A549 (cell line): Measurements from ENCODE around the gene FREY1.

Experiments
- EHMT2 ChIP-seq: fragments of 200-600 bp; sonication (generic); IDR thresholded peaks from 2 replicates; pipeline ENCODE4 v1.6.1; 2016; ENCODE audit warnings: antibody characterized with exemption, low read depth, mild to moderate bottlenecking, moderate library complexity
- EP300 ChIP-seq, 2 experiments: fragments of >200 bp; sonication (Bioruptor Twin); formaldehyde crosslinking; IDR thresholded peaks; 2 replicates in 1 of 2; 3 replicates in 1 of 2; pipeline ENCODE4 v1.6.1; 2016 to 2017
- JUN ChIP-seq, 2 experiments: fragments of >200 bp; sonication (Bioruptor Twin); formaldehyde crosslinking; IDR thresholded peaks; 2 replicates in 1 of 2; 3 replicates in 1 of 2; pipeline ENCODE4 v1.6.1; 2016 to 2017
- MAFK ChIP-seq: fragments of 450-650 bp; IDR thresholded peaks from 2 replicates; pipeline ENCODE4 v1.6.1; 2014; ENCODE audit not compliant: partially characterized antibody
- NPAS2 ChIP-seq: fragments of 250-450 bp; sonication (Bioruptor Pico); IDR thresholded peaks from 2 replicates; pipeline ENCODE4 v1.8.0; 2022; ENCODE audit warnings: mild to moderate bottlenecking, moderate library complexity, borderline replicate concordance
- POLR2A ChIP-seq: IDR thresholded peaks from 2 replicates; pipeline ENCODE4 v1.6.1; 2012; ENCODE audit warnings: mild to moderate bottlenecking, low read length
- SMC3 ChIP-seq: fragments of >200 bp; sonication (Bioruptor Twin); formaldehyde crosslinking; IDR thresholded peaks from 3 replicates; pipeline ENCODE4 v1.6.1; 2018; ENCODE audit warnings: inconsistent platforms
- TF ChIP-seq, protein P1 (sequence below): fragments of >200 bp; sonication (Bioruptor Twin); formaldehyde crosslinking; IDR thresholded peaks from 3 replicates; pipeline ENCODE4 v1.5.1; 2016
- TF ChIP-seq, protein P2 (sequence below): IDR thresholded peaks from 2 replicates; pipeline ENCODE4 v1.6.1; 2012
- TF ChIP-seq, protein P3 (sequence below): fragments of 200-600 bp; sonication (generic); IDR thresholded peaks from 2 replicates; pipeline ENCODE4 v1.6.1; 2016; ENCODE audit warnings: antibody characterized with exemption, mild to moderate bottlenecking, moderate library complexity
- TF ChIP-seq, protein P4 (sequence below): fragments of >200 bp; sonication (Bioruptor Twin); formaldehyde crosslinking; IDR thresholded peaks from 3 replicates; pipeline ENCODE4 v1.6.1; 2016

DNA sequence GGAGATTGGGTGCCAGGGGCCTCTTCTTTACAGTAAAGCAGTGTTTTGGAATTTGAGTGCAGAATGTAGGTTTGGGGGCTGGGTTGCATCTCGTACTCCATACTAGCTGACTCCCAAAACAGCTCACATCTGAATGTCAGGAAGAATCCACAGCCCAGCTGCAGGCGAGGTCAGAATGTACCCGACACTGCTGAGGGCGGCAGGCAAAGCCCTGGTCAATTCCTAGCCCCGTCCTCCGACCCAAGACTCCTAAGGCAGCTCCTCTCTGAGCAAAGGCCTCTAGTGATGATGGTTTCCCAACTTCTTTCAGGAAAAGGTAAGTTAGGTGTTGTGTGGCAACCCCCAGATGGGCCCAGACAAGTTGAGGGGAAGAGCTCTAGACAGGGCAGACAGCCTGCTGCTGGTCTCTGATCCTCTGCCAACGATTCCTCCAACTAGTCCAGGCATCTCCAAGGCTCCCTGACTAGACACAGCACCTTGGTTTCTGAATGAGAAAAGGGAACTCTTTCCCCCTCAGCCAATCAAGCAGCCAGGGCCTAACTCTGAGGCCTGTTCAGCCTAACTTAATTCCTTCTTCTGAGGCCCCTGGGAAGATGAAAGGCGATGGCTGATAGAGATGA, 24.0 kb upstream of the FREY1 start:
- TF ChIP-seq, protein P1, sequence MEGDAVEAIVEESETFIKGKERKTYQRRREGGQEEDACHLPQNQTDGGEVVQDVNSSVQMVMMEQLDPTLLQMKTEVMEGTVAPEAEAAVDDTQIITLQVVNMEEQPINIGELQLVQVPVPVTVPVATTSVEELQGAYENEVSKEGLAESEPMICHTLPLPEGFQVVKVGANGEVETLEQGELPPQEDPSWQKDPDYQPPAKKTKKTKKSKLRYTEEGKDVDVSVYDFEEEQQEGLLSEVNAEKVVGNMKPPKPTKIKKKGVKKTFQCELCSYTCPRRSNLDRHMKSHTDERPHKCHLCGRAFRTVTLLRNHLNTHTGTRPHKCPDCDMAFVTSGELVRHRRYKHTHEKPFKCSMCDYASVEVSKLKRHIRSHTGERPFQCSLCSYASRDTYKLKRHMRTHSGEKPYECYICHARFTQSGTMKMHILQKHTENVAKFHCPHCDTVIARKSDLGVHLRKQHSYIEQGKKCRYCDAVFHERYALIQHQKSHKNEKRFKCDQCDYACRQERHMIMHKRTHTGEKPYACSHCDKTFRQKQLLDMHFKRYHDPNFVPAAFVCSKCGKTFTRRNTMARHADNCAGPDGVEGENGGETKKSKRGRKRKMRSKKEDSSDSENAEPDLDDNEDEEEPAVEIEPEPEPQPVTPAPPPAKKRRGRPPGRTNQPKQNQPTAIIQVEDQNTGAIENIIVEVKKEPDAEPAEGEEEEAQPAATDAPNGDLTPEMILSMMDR: no peak
- TF ChIP-seq NPAS2 (CRISPR knock-in tag): no peak
- no peak for TF ChIP-seq JUN (IDR thresholded peaks at IDR 0.05)
- TF ChIP-seq, protein P2, sequence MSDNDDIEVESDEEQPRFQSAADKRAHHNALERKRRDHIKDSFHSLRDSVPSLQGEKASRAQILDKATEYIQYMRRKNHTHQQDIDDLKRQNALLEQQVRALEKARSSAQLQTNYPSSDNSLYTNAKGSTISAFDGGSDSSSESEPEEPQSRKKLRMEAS: no peak
- TF ChIP-seq EHMT2: no peak
- no peak for TF ChIP-seq MAFK
- TF ChIP-seq, protein P3, sequence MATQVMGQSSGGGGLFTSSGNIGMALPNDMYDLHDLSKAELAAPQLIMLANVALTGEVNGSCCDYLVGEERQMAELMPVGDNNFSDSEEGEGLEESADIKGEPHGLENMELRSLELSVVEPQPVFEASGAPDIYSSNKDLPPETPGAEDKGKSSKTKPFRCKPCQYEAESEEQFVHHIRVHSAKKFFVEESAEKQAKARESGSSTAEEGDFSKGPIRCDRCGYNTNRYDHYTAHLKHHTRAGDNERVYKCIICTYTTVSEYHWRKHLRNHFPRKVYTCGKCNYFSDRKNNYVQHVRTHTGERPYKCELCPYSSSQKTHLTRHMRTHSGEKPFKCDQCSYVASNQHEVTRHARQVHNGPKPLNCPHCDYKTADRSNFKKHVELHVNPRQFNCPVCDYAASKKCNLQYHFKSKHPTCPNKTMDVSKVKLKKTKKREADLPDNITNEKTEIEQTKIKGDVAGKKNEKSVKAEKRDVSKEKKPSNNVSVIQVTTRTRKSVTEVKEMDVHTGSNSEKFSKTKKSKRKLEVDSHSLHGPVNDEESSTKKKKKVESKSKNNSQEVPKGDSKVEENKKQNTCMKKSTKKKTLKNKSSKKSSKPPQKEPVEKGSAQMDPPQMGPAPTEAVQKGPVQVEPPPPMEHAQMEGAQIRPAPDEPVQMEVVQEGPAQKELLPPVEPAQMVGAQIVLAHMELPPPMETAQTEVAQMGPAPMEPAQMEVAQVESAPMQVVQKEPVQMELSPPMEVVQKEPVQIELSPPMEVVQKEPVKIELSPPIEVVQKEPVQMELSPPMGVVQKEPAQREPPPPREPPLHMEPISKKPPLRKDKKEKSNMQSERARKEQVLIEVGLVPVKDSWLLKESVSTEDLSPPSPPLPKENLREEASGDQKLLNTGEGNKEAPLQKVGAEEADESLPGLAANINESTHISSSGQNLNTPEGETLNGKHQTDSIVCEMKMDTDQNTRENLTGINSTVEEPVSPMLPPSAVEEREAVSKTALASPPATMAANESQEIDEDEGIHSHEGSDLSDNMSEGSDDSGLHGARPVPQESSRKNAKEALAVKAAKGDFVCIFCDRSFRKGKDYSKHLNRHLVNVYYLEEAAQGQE: no peak
- no peak for TF ChIP-seq SMC3
- TF ChIP-seq, protein P4, sequence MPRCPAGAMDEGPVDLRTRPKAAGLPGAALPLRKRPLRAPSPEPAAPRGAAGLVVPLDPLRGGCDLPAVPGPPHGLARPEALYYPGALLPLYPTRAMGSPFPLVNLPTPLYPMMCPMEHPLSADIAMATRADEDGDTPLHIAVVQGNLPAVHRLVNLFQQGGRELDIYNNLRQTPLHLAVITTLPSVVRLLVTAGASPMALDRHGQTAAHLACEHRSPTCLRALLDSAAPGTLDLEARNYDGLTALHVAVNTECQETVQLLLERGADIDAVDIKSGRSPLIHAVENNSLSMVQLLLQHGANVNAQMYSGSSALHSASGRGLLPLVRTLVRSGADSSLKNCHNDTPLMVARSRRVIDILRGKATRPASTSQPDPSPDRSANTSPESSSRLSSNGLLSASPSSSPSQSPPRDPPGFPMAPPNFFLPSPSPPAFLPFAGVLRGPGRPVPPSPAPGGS: no peak
- no peak for TF ChIP-seq POLR2A
- no peak for TF ChIP-seq EP300 (IDR thresholded peaks at IDR 0.05)
